BLaER1 treated with 17β-estradiol and CSF1 and Interleukin-3, amounts not matched to agents 10 nM and 100 nM (cell line): ENCODE data around the gene LYZL6.

ENCODE experiments used
- H3K27ac ChIP-seq, 11 experiments: shearing (Covaris generic); formaldehyde crosslinking; 2 replicates each; pipeline ENCODE4 v1.8.1; 2022
- H3K27me3 ChIP-seq, 11 experiments: shearing (Covaris generic); formaldehyde crosslinking; 2 replicates each; pipeline ENCODE4 v1.8.1; 2022
- H3K36me3 ChIP-seq, 11 experiments: shearing (Covaris generic); formaldehyde crosslinking; 2 replicates each; pipeline ENCODE4 v1.8.1; 2022
- H3K4me1 ChIP-seq, 10 experiments: shearing (Covaris generic); formaldehyde crosslinking; 2 replicates each; pipeline ENCODE4 v1.8.1; 2022
- H3K4me2 ChIP-seq, 11 experiments: shearing (Covaris generic); formaldehyde crosslinking; 2 replicates each; pipeline ENCODE4 v1.8.1; 2022
- H3K4me3 ChIP-seq, 10 experiments: shearing (Covaris generic); formaldehyde crosslinking; 2 replicates each; pipeline ENCODE4 v1.8.1; 2022
- H3K9ac ChIP-seq, 11 experiments: shearing (Covaris generic); formaldehyde crosslinking; 2 replicates each; pipeline ENCODE4 v1.8.1; 2022
- H3K9me3 ChIP-seq, 11 experiments: shearing (Covaris generic); formaldehyde crosslinking; replicated peaks in 1 of 11; 2 replicates each; pipeline ENCODE4 v1.8.1; 2022
- H4K20me1 ChIP-seq, 11 experiments: shearing (Covaris generic); formaldehyde crosslinking; 2 replicates each; pipeline ENCODE4 v1.8.1; 2022
- Cebpa-rat ChIP-seq, 11 experiments: shearing (Covaris generic); IDR thresholded peaks; 2 replicates each; pipeline ENCODE4 v1.8.1; 2022

LYZL6 gene

DNA sequence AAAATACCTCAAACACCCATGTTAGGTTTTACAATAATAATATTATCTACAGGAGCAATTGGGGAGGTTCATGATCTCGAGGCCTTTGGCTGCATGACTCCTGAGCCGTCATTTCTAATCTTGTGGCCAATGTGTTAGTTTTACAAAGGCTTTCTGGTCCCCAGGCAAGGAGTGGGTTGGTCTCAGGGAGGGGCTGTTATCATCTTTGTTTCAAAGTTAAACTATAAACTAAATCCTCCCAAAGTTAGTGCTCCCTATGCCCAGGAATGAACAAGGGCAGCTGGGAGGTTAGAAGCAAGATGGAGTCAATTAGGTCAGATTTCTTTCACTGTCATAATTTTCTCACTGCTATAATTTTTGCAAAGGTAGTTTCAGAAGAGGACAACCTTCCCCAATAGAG lies 54.3 kb downstream of the LYZL6 start:
- H3K36me3 ChIP-seq, result no peaks in the 10 kb centered on the region
- H3K4me1 ChIP-seq, result peaks cover 8 to 44% (median 22%) of the 10 kb centered on the region in 10 experiments; a peak in 19 of 20 replicates
- no peak overlapping the region for H3K4me2 ChIP-seq
- no peak overlapping the region for H3K9ac ChIP-seq
- TF ChIP-seq Cebpa-rat (IDR thresholded peaks at IDR 0.05), result no peak
- H4K20me1 ChIP-seq, result no peaks in the 10 kb centered on the region
- H3K9me3 ChIP-seq, result peaks cover 0 to 5% (median 0%) of the 10 kb centered on the region in 11 experiments; a peak in 2 of 22 replicates
- no peaks in the 10 kb centered on the region for H3K27me3 ChIP-seq
- H3K4me3 ChIP-seq, result no peak overlapping the region
- H3K27ac ChIP-seq, result no peak overlapping the region
